ENCODE results near the gene FRMD8. TPM values are rescaled to one million over a fixed set of nuclear protein-coding genes. Genes with fewer than 3 reads are reported as not detected.

The FRMD8 gene
- total RNA-seq, 1 donor from 2014 or later = 14.4 TPM

- intact Hi-C loops (cut with DNase I) = no loop called here
- DNase-seq (ENCODE audit: low spot score) = peak; percentile 97
Measured at GRCh38 chr11:65420979-65421793, 34.7 kb downstream of the FRMD8 start.

DNA sequence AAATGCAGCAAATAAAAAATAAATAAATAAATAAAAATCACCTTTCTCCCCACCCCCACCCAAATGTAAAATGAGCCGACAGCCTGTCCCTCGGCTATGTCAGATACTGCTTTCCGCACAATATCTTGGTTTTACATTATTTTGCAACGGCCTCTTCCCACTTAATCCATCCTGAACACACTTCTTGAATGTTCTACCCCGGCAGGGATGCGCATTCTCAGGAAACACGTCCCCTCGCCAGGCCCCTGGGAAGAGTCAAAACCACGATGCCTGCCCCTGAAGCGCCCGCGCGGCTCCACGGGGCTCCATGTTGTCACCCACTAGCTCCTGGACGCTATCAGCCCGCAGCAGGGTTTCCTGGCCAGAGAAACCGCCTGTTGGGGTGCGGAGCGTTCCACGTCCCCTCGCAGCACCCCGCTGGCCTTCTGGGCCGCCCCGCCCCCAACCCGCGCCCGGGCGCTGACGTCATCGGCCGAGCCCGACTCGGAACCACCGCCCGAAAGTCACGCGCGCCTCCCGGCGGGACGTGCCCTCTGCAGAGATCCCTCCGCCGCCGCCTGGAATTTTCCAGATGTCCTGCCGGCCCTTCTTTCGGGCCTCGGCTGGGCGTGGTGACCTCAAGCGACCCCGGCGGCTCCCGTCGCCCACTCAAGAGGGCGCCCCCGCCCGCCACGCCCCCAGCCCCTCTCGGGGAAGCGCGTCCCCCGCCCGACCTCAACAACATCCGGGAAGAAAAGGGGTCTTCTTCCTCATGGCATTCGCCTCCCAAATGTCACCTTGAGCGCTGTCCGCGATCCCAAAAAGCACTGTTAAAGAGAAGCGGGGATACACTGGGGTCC is 35.6 kb downstream of the FRMD8 start:
- peak; percentile 99 for DNase-seq (ENCODE audit: low spot score)
- intact Hi-C loops (cut with DNase I) = loop anchor here (1.0 kb wide), 1 partner anchor 75 kb away; no protein-coding TSS in a partner anchor

GRCh38 chr11:65422633-65423515 is 36.4 kb downstream of the FRMD8 start, which contains the start of gene NEAT1:
TSS of gene NEAT1 (plus strand) at chr11:65422798.
- intact Hi-C loops (cut with DNase I) = loop anchor here (1.0 kb wide), 1 partner anchor 74 kb away; no protein-coding TSS in a partner anchor
- DNase-seq (ENCODE audit: low spot score) = peak; percentile 100

- intact Hi-C loops (cut with DNase I) = no loop called here
- peak; percentile 73 for DNase-seq (ENCODE audit: low spot score)
Measured at GRCh38 chr11:65423516-65424204, 37.2 kb downstream of the FRMD8 start.

- DNase-seq (ENCODE audit: low spot score) = peak; percentile 84
- intact Hi-C loops (cut with DNase I) = no loop called here
Measured at GRCh38 chr11:65424205-65425104, 38.0 kb downstream of the FRMD8 start.

DNA sequence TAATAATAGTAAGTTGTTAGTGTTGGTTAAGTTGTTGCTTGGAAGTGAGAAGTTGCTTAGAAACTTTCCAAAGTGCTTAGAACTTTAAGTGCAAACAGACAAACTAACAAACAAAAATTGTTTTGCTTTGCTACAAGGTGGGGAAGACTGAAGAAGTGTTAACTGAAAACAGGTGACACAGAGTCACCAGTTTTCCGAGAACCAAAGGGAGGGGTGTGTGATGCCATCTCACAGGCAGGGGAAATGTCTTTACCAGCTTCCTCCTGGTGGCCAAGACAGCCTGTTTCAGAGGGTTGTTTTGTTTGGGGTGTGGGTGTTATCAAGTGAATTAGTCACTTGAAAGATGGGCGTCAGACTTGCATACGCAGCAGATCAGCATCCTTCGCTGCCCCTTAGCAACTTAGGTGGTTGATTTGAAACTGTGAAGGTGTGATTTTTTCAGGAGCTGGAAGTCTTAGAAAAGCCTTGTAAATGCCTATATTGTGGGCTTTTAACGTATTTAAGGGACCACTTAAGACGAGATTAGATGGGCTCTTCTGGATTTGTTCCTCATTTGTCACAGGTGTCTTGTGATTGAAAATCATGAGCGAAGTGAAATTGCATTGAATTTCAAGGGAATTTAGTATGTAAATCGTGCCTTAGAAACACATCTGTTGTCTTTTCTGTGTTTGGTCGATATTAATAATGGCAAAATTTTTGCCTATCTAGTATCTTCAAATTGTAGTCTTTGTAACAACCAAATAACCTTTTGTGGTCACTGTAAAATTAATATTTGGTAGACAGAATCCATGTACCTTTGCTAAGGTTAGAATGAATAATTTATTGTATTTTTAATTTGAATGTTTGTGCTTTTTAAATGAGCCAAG is 38.9 kb downstream of the FRMD8 start:
- intact Hi-C loops (cut with DNase I) = no loop called here
- DNase-seq (ENCODE audit: low spot score) = peak; percentile 81

- intact Hi-C loops (cut with DNase I) = no loop called here
- DNase-seq (ENCODE audit: low spot score) = peak; percentile 31
Measured at GRCh38 chr11:65425971-65426838, 39.8 kb downstream of the FRMD8 start.

DNA sequence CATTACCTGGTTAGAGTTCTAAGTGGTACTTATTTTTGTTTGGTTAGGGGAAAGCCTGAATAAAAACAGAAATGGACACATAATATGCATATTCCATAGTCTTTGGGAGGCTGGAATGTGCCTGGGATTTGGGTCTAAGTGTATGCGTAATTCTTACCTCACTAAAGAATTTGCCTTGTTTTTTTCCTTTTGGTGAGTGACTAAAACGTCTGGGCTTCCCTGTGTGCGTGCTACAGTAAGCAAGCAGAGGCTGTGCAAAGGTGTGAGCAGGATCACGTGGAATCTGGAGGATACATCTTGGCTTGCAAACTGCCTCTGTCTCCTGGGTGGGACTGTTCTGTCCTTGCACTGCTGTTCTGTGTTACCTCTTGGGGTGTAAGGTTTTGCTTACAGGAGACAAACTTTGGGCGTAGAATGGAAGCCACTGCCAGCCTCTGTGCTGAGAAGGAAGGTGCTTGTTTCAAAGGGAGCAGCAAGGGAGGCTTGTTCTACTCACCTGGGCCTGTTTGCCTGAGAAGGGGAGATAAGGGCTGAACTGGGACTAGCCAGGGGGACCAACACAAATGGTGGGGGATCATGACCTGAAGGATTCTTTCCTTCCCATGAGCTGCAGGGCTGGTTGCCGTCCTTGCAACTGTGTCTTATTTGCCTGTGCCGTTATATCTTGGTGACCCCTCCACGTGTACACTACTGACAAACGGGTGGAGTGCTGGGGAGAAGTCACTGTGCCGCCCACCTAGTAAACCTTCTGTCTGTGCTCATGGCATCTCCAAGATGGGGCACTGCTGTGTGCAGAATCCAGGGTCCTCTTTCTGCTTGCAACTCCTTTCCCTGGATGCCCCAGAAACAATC is 40.6 kb downstream of the FRMD8 start:
- intact Hi-C loops (cut with DNase I) = no loop called here
- DNase-seq (ENCODE audit: low spot score) = peak; percentile 74

- peak; percentile 75 for DNase-seq (ENCODE audit: low spot score)
- intact Hi-C loops (cut with DNase I) = no loop called here
Measured at GRCh38 chr11:65427691-65428577, 41.5 kb downstream of the FRMD8 start.

DNA sequence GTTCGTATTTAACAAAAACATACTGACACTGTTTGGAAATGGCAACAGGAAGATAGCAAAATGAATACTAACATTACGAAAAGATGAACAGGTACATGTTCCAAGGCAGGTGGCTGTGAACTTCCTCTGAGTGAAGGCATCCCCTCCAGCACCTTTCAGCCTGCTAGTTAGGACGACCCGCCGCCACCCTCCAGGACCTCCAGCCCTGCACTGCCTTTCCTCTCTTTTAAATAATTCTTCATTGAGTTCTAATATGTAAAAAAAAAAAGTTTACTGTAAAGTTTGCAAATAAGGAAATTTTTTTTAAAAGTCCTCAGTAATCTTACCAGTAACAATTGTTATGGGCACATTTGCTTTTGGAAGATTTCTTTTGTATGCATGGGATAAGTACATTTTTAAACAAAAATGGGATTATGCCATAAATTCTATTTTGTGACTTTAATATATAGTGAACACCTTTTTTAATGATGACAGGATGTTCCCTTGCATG is 42.2 kb downstream of the FRMD8 start:
- DNase-seq (ENCODE audit: low spot score) = peak; percentile 76
- intact Hi-C loops (cut with DNase I) = no loop called here

DNA sequence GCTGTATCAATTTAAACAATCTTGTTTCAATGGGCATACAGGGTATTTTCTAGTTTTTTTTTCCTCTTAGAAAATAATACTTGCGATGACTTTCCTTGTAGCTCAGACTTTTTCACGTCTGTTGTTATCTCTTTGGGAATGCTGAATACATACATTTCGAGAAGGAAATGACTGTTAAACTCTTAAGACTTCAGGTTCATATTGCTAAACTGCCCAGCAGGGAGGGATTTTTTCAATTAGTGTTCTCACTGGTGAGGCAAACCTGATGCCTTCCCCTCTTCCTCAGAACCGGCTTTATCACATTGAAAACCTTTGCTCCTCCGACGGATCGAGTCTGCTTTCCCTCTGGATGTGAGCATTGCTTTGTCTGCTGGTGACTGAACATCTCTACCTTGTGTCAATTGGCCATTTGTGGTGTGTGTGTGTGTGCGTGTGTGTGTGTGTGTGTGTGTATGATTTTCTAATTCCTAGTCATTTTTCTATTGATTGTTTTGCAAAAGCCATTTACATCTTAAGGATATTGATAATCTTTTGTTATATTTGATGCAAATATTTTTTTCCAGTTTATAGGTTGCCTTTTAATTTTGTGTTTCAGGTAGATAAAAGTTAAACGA is 42.7 kb downstream of the FRMD8 start:
- intact Hi-C loops (cut with DNase I) = no loop called here
- DNase-seq (ENCODE audit: low spot score) = peak; percentile 41

GRCh38 chr11:65429724-65430405 is 43.4 kb downstream of the FRMD8 start:
- peak; percentile 90 for DNase-seq (ENCODE audit: low spot score)
- intact Hi-C loops (cut with DNase I) = no loop called here

Data from cardiac septum (tissue), 1 donor.